Sciatic nerve (tissue), 2 donors: ENCODE data around the gene CYP4V2. TPM values are rescaled to one million over a fixed set of nuclear protein-coding genes. Genes with fewer than 3 reads are reported as not detected.

Experiments
- ATAC-seq: fragments of 200-7000 bp; cut with Tn5 transposase; one replicate; pipeline ENCODE4 v1.9.1; 2020; ENCODE audit warnings: mild to moderate bottlenecking, moderate library complexity
- DNase-seq: peaks from one replicate; pipeline ENCODE4 v3.0.0-alpha.2; 2020; ENCODE audit warnings: low spot score
- intact Hi-C: fragments of 100-400 bp; cut with DNase I; formaldehyde crosslinking; loops from one replicate; pipeline ENCODE4 v1.14.2; 2022
- total RNA-seq: library from RNA; stranded (reverse); fragmentation: NEBNext Ultra II Directional; extraction: Animal tissue kit (Norgen Biotek cat#: 25700); gene quantifications from one replicate; pipeline ENCODE4 v1.2.1, GENCODE V29; 2021
- donor health status: DM: no; HTN: no; CAD: no.
- donor health status: DM: no; HTN: no; CAD: no.

Gene CYP4V2
- 42.0 TPM for total RNA-seq

- ATAC-seq (peak; percentile 86), DNase-seq (peak; percentile 90)
- intact Hi-C loops: no loop called here
Observed at GRCh38 chr4:186191200-186192065, at the start of gene CYP4V2. Gene CYP4V2, plus strand, starts transcription at chr4:186191567. Its CDS starts 257 bp downstream, at chr4:186191824.

- intact Hi-C loops: no loop called here
- DNase-seq: peak; percentile 83
- ATAC-seq: peak; percentile 75
Observed at GRCh38 chr4:186144198-186144945, 47.0 kb upstream of the CYP4V2 start.

- peak; percentile 73 for DNase-seq
Observed at GRCh38 chr4:186144946-186145569, 46.3 kb upstream of the CYP4V2 start.

GRCh38 chr4:186146458-186146857 lies 44.9 kb upstream of the CYP4V2 start:
- ATAC-seq (no peak), DNase-seq (no peak)
- intact Hi-C loops: no loop called here

More at GRCh38 chr4:186144946-186145569, 46.3 kb upstream of the CYP4V2 start:
- ATAC-seq: peak; percentile 74
- intact Hi-C loops: no loop called here

- ATAC-seq: no peak
- no peak for DNase-seq
- intact Hi-C loops: no loop called here
Observed at GRCh38 chr4:186148336-186148975, 42.9 kb upstream of the CYP4V2 start.

- DNase-seq: peak; percentile 75
- intact Hi-C loops: no loop called here
- peak; percentile 72 for ATAC-seq
Observed at GRCh38 chr4:186149872-186150271, 41.5 kb upstream of the CYP4V2 start.

- intact Hi-C loops: no loop called here
- ATAC-seq (no peak), DNase-seq (no peak)
Observed at GRCh38 chr4:186150926-186151325, 40.4 kb upstream of the CYP4V2 start.

GRCh38 chr4:186151499-186151898 lies 39.9 kb upstream of the CYP4V2 start:
- intact Hi-C loops: no loop called here
- ATAC-seq: no peak
- DNase-seq: no peak

- peak; percentile 24 for ATAC-seq
- intact Hi-C loops: no loop called here
Observed at GRCh38 chr4:186158021-186158813, 33.1 kb upstream of the CYP4V2 start.

GRCh38 chr4:186158966-186159365 lies 32.4 kb upstream of the CYP4V2 start:
- ATAC-seq (no peak), DNase-seq (no peak)
- intact Hi-C loops: no loop called here

More at GRCh38 chr4:186158021-186158813, 33.1 kb upstream of the CYP4V2 start:
- DNase-seq: no peak

- ATAC-seq (no peak), DNase-seq (no peak)
- intact Hi-C loops: no loop called here
Observed at GRCh38 chr4:186159613-186160012, 31.8 kb upstream of the CYP4V2 start.

GRCh38 chr4:186161138-186161537 lies 30.2 kb upstream of the CYP4V2 start:
- ATAC-seq: no peak
- intact Hi-C loops: no loop called here
- no peak for DNase-seq

- DNase-seq (no peak), ATAC-seq (no peak)
- intact Hi-C loops: no loop called here
Observed at GRCh38 chr4:186166852-186167512, 24.4 kb upstream of the CYP4V2 start.

GRCh38 chr4:186167605-186168004 lies 23.8 kb upstream of the CYP4V2 start:
- intact Hi-C loops: no loop called here
- ATAC-seq: no peak
- no peak for DNase-seq

- intact Hi-C loops: no loop called here
- ATAC-seq: no peak
- no peak for DNase-seq
Observed at GRCh38 chr4:186168750-186169149, 22.6 kb upstream of the CYP4V2 start.

- DNase-seq (no peak), ATAC-seq (no peak)
- intact Hi-C loops: no loop called here
Observed at GRCh38 chr4:186169333-186169944, 21.9 kb upstream of the CYP4V2 start.

- intact Hi-C loops: no loop called here
Observed at GRCh38 chr4:186169945-186170802, 21.2 kb upstream of the CYP4V2 start.

More at GRCh38 chr4:186169945-186170802, 21.2 kb upstream of the CYP4V2 start:
- DNase-seq (no peak), ATAC-seq (no peak)
